ENCODE data around the gene AGAP1. TPM values are rescaled to one million over a fixed set of nuclear protein-coding genes. Genes with fewer than 3 reads are reported as not detected.

AGAP1 gene
- total RNA-seq, 3 donors from 2014 or later (not counting 1 experiment from before 2014, with no cell fraction given), result 42.0 to 56.4 (median 45.7) TPM

DNA sequence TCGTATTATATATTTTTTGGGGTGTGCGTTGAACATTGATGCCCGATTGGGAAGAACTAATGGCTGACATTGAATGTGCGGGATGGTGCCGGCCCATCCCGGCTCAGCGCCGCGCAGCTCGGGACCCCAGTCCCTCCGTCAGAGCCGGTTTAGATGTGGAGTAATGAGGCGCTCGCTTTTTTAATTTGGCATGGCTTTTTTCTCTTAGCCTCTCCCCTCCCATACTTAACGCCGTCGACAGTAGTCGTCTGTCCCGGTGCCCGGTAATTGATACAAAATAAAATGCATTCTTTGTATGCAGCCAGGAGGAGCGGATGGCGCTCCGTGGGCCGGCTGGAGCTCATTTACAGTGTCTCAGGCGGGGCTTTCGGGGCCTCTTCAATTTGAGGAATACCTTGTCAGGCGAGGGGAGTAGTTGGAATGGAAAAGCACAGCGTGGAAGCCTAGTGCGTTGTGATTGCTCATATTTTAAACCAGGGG lies 465.1 kb downstream of the AGAP1 start:
- DNase-seq, result no peak
- H3K36me3 Mint-ChIP-seq, result no peaks in the 10 kb centered on the region

DNA sequence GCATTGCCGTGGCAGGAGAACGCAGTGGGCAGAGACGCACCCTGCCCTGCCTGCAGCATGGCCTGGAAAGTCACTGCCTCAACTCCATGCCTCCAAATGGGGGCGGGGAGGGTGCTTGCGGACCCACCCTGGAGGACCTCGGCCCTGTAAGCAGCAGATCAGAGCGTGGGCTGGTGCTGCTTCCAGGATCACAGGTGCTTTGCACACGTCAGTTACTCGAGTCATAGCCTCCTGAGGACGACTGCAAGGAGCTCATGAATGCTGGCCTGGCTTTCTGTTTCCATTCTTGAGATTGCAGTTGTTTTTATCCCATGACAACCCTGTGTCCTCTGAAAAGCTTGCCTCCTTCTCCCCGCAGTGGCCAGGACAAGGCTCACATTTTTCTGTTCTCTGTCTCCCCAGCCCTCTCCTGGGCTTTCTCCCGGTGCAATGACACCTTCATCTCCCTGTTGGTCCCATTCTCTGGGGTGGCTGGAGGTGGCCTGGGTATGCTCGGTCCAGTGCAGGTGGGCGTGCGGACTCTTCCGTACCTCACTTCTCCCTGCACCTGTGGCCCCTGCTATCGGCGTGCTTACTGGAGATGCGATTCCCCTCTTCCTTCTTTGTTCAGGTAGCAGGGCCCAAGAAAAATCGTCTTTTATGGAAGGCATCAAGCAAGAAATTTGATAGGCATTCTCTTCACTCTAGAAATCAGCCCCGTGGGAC lies 466.3 kb downstream of the AGAP1 start:
- H3K27ac Mint-ChIP-seq, result no peak overlapping the region
- ATAC-seq, result no peak
- no peaks in the 10 kb centered on the region for H3K36me3 ChIP-seq (ENCODE audit: control insufficient read depth, insufficient read depth, low read length)

More for the DNA sequence above, 465.1 kb downstream of the AGAP1 start:
- H3K27me3 ChIP-seq (ENCODE audit: control insufficient read depth, insufficient read depth, low read length), result no peaks in the 10 kb centered on the region
- ATAC-seq, result no peak
- no peaks in the 10 kb centered on the region for H3K9me3 ChIP-seq (ENCODE audit: control insufficient read depth, insufficient read depth, low read length)
- H3K4me1 ChIP-seq (ENCODE audit: control insufficient read depth, insufficient read depth, low read length), result peaks cover 14% of the 10 kb centered on the region
- H3K4me3 ChIP-seq (ENCODE audit: low read length), result no peak overlapping the region
- no peaks in the 10 kb centered on the region for H3K36me3 ChIP-seq (ENCODE audit: control insufficient read depth, insufficient read depth, low read length)
- no peaks in the 10 kb centered on the region for H3K27me3 Mint-ChIP-seq (ENCODE audit: low read depth in 2 of 2)
- 92% methylated on average over 27 of the region's 29 CpGs for whole genome bisulfite sequencing (ENCODE audit: insufficient coverage)
- TF ChIP-seq, protein P1, sequence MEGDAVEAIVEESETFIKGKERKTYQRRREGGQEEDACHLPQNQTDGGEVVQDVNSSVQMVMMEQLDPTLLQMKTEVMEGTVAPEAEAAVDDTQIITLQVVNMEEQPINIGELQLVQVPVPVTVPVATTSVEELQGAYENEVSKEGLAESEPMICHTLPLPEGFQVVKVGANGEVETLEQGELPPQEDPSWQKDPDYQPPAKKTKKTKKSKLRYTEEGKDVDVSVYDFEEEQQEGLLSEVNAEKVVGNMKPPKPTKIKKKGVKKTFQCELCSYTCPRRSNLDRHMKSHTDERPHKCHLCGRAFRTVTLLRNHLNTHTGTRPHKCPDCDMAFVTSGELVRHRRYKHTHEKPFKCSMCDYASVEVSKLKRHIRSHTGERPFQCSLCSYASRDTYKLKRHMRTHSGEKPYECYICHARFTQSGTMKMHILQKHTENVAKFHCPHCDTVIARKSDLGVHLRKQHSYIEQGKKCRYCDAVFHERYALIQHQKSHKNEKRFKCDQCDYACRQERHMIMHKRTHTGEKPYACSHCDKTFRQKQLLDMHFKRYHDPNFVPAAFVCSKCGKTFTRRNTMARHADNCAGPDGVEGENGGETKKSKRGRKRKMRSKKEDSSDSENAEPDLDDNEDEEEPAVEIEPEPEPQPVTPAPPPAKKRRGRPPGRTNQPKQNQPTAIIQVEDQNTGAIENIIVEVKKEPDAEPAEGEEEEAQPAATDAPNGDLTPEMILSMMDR (IDR thresholded peaks at IDR 0.05), result no peak
- H3K4me1 Mint-ChIP-seq, result peaks cover 18 to 25% of the 10 kb centered on the region in 2 donors
- no peak overlapping the region for H3K27ac ChIP-seq (ENCODE audit: low read length)
- no peak overlapping the region for H3K27ac Mint-ChIP-seq
- intact Hi-C loops (cut with micrococcal nuclease), result no loop called here
- no peaks in the 10 kb centered on the region for H3K9me3 Mint-ChIP-seq
- H3K4me3 Mint-ChIP-seq, result no peak overlapping the region

DNA sequence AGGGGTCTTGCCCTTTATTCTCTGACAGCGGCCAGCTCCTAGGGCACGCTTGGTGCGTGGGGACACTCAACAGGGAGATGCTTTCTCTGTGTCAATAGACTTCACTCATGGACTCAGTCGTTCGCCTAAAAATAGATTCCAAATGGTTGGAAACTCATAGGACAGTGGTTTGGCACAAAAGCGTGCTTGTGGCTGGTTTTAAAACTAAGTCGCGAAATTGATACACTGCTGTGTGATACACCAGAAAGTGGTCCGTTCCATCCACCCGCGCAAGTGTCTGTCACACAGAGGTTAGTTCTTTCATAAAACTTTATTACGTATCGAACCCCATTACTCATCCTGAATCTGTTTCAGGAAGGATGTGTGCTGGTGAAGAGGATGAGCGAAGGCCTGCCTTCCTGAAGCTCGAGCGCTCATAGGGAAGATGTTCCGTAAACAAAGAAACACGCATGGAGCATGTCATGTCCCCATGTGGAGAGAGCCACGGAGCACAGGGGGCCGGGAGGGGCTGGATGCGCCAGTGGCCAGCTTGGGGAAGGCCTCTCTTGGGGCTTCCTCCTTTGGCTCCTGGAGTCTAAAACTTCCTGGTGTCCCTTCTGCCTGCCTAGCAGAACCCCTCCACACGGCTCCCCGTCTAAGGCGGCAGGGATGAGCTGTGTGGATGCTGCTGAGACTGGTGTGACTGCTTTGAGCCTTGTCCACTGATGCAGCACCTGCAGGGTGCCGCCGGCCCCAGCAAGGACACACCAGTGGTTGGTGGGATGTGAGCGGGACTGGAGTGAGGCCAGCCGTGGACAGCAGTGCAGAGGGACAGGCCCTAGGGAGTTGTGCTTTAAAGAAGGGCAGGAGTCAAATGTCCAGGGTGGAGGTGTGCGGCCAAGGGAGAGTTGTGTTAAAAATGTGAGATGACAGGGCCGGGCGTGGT lies 467.1 kb downstream of the AGAP1 start:
- no peaks in the 10 kb centered on the region for H3K27me3 Mint-ChIP-seq (ENCODE audit: low read depth in 2 of 2)
- H3K4me3 Mint-ChIP-seq, result no peak overlapping the region
- Histone ChIP-seq H3K27ac (ENCODE audit: low read length) (no peak overlapping the region), H3K4me1 (ENCODE audit: control insufficient read depth, insufficient read depth, low read length) (no peaks in the 10 kb centered on the region), H3K9me3 (ENCODE audit: control insufficient read depth, insufficient read depth, low read length) (no peaks in the 10 kb centered on the region), H3K4me3 (ENCODE audit: low read length) (no peak overlapping the region), H3K36me3 (ENCODE audit: control insufficient read depth, insufficient read depth, low read length) (no peaks in the 10 kb centered on the region), H3K27me3 (ENCODE audit: control insufficient read depth, insufficient read depth, low read length) (no peaks in the 10 kb centered on the region)
- DNase-seq (no peak), ATAC-seq (no peak)
- 96% methylated on average over 31 of the region's 31 CpGs for WGBS (ENCODE audit: insufficient coverage)
- TF ChIP-seq, protein P1 (IDR thresholded peaks at IDR 0.05), result no peak
- intact Hi-C loops (cut with micrococcal nuclease), result no loop called here
- no peaks in the 10 kb centered on the region for H3K36me3 Mint-ChIP-seq
- H3K9me3 Mint-ChIP-seq, result no peaks in the 10 kb centered on the region
- H3K27ac Mint-ChIP-seq, result no peak overlapping the region
- H3K4me1 Mint-ChIP-seq, result peaks cover 9% of the 10 kb centered on the region in 2 donors

More for the DNA sequence above, 466.3 kb downstream of the AGAP1 start:
- H3K27me3 Mint-ChIP-seq (ENCODE audit: low read depth in 2 of 2), result no peaks in the 10 kb centered on the region
- TF ChIP-seq, protein P1 (IDR thresholded peaks at IDR 0.05), result no peak
- H3K9me3 Mint-ChIP-seq, result no peaks in the 10 kb centered on the region
- Histone ChIP-seq H3K27ac (ENCODE audit: low read length) (no peak overlapping the region), H3K4me3 (ENCODE audit: low read length) (no peak overlapping the region), H3K4me1 (ENCODE audit: control insufficient read depth, insufficient read depth, low read length) (peaks cover 2% of the 10 kb centered on the region), H3K9me3 (ENCODE audit: control insufficient read depth, insufficient read depth, low read length) (no peaks in the 10 kb centered on the region), H3K27me3 (ENCODE audit: control insufficient read depth, insufficient read depth, low read length) (no peaks in the 10 kb centered on the region)
- H3K36me3 Mint-ChIP-seq, result no peaks in the 10 kb centered on the region
- no peak overlapping the region for H3K4me3 Mint-ChIP-seq
- WGBS (ENCODE audit: insufficient coverage), result 92% methylated on average over 21 of the region's 21 CpGs
- peaks cover 7 to 13% of the 10 kb centered on the region in 2 donors for H3K4me1 Mint-ChIP-seq
- intact Hi-C loops (cut with micrococcal nuclease), result no loop called here
- no peak for DNase-seq

Data from natural killer cell (primary cell).